GM12878 (cell line): ENCODE measurements around the gene ZNRF3. TPM values are rescaled to one million over a fixed set of nuclear protein-coding genes. Genes with fewer than 3 reads are reported as not detected.

Experiments used
- ATAC-seq: fragments of 200-7000 bp; cut with Tn5 transposase; 3 replicates; pipeline ENCODE4 v1.9.1; 2020; ENCODE audit warnings: mild to moderate bottlenecking, moderate library complexity
- BruUV-seq: library from RNA; stranded (reverse); fragments of 400-500 nt; replicated peaks from 2 replicates; lab custom pipeline; 2021; lab: Mats Ljungman, UMichigan
- CTCF ChIA-PET: fragments of 300-600 bp; sonication (Branson Sonifier 250); formaldehyde crosslinking; extraction: SDS; loops from one replicate; lab custom pipeline; 2021; ENCODE audit warnings: inconsistent platforms; lab: Yijun Ruan, JAX
- POLR2A ChIA-PET: fragments of 350-600 bp; formaldehyde crosslinking; extraction: SDS; loops from one replicate; lab custom pipeline; 2021; ENCODE audit warnings: inconsistent platforms; lab: Charles Lee
- RAD21 ChIA-PET: fragments of 300-600 bp; sonication (Branson Sonifier 250); formaldehyde crosslinking; loops from one replicate; lab custom pipeline; 2023; ENCODE audit warnings: antibody characterized with exemption; ENCODE audit not compliant: unreplicated experiment; lab: Charles Lee
- SMC1A ChIA-PET: fragments of 300-600 bp; sonication (Branson Sonifier 250); formaldehyde crosslinking; loops from one replicate; lab custom pipeline; 2023; ENCODE audit not compliant: unreplicated experiment, uncharacterized antibody; lab: Charles Lee
- DNase-seq: peaks from one replicate; pipeline ENCODE4 v3.0.0-alpha.2; 2011; ENCODE audit warnings: low read depth, low spot score
- FAIRE-seq: peaks from 3 replicates; lab custom pipeline; 2011; peaks lifted over from hg19 to GRCh38; lab: Jason Lieb, UNC
- H2AFZ ChIP-seq: 2 replicates; pipeline ENCODE4 v1.6.0; 2011; ENCODE audit warnings: low read depth, low read length, control low read depth; ENCODE audit not compliant: control insufficient read depth
- H3K27ac ChIP-seq: 2 replicates; pipeline ENCODE4 v1.5.1; 2011; ENCODE audit warnings: control low read depth; ENCODE audit not compliant: control insufficient read depth, insufficient read depth
- H3K27me3 ChIP-seq, 2 experiments: replicated peaks in 1 of 2; 2 replicates each; pipeline versions ENCODE4 v1.6.0 to v1.6.1; 2011; ENCODE audit warnings: low read length in 1 of 2; ENCODE audit not compliant: control insufficient read depth in 2 of 2, insufficient read depth in 2 of 2
- H3K36me3 ChIP-seq, 2 experiments: 2 replicates each; pipeline ENCODE4 v1.5.1; 2011; ENCODE audit warnings: low read length in 1 of 2; ENCODE audit not compliant: control insufficient read depth in 2 of 2, insufficient read depth in 2 of 2
- H3K4me1 ChIP-seq: 2 replicates; pipeline ENCODE4 v1.6.1; 2011; ENCODE audit warnings: mild to moderate bottlenecking, low read length, moderate library complexity, mixed read lengths; ENCODE audit not compliant: control insufficient read depth, insufficient read depth
- H3K4me2 ChIP-seq: 2 replicates; pipeline ENCODE4 v1.6.0; 2011; ENCODE audit warnings: control low read depth; ENCODE audit not compliant: control insufficient read depth, insufficient read depth
- H3K4me3 ChIP-seq: fragments of 200-600 bp; sonication (generic); 2 replicates; pipeline ENCODE4 v1.5.1; 2016
- H3K79me2 ChIP-seq: 2 replicates; pipeline ENCODE4 v1.6.0; 2011; ENCODE audit warnings: low read length; ENCODE audit not compliant: control insufficient read depth, insufficient read depth
- H3K9ac ChIP-seq: 2 replicates; pipeline ENCODE4 v1.8.0; 2011; ENCODE audit warnings: low read length, control low read depth, mixed read lengths; ENCODE audit not compliant: control insufficient read depth, insufficient read depth
- H3K9me3 ChIP-seq: replicated peaks from 3 replicates; pipeline ENCODE4 v1.5.1; 2011; ENCODE audit warnings: mild to moderate bottlenecking, low read length; ENCODE audit not compliant: control insufficient read depth, insufficient read depth
- H4K20me1 ChIP-seq: 2 replicates; pipeline ENCODE4 v1.6.0; 2011; ENCODE audit not compliant: control insufficient read depth, insufficient read depth
- HCFC1 ChIP-seq: fragments of 150-350 bp; IDR thresholded peaks from 2 replicates; pipeline ENCODE4 v1.6.1; 2014; ENCODE audit warnings: low read length
- JUNB ChIP-seq: IDR thresholded peaks from 2 replicates; pipeline ENCODE4 v1.6.1; 2016; ENCODE audit warnings: antibody characterized with exemption, mild to moderate bottlenecking
- LARP7 ChIP-seq: fragments of 450-650 bp; IDR thresholded peaks from 2 replicates; pipeline ENCODE4 v1.6.1; 2017; ENCODE audit warnings: mild to moderate bottlenecking
- SMAD1 ChIP-seq: fragments of 450-650 bp; IDR thresholded peaks from 2 replicates; pipeline ENCODE4 v1.6.1; 2018; ENCODE audit warnings: mild to moderate bottlenecking, low read depth; ENCODE audit not compliant: partially characterized antibody
- SMARCA5 ChIP-seq: fragments of 450-650 bp; IDR thresholded peaks from 2 replicates; pipeline ENCODE4 v1.6.1; 2017; ENCODE audit warnings: mild to moderate bottlenecking
- WGBS: methylation state at CpG from one replicate; pipeline ENCODE4 v1.1.6; 2016; ENCODE audit warnings: low lambda C conversion rate; ENCODE audit not compliant: insufficient replicate concordance, insufficient coverage; ENCODE audit errors: missing lambda C conversion rate; 5-methylcytosine and 5-hydroxymethylcytosine counted together
- in situ Hi-C: fragments of 300-500 bp; cut with MboI; formaldehyde crosslinking; loops from 9 replicates; pipeline ENCODE4 v1.14.3; 2018; ENCODE audit warnings: mixed read lengths
- intact Hi-C: fragments of 100-400 bp; cut with micrococcal nuclease; formaldehyde crosslinking; loops from one replicate; pipeline ENCODE4 v1.14.2; 2022; ENCODE audit not compliant: unreplicated experiment
- polyA plus RNA-seq, 11 experiments: library from polyadenylated mRNA; depleted of rRNA in 4 of 11; unstranded in 6 of 11; stranded (reverse) in 5 of 11; fragments of >200 nt; fragmentation: Nextera tagmentation in 4 of 11; fragmentation: Illumina TruSeq in 1 of 11; extraction: Ambion mirVana in 4 of 11; extraction: Trizol in 1 of 11; gene quantifications; 1 replicate in 1 of 11; 2 replicates in 10 of 11; pipeline versions ENCODE4 v1.2.1 to v1.2.3, GENCODE V29; 2011 to 2016; ENCODE audit warnings: inconsistent platforms in 2 of 11, missing spikeins in 2 of 11, low read depth in 1 of 11
- total RNA-seq, 4 experiments: library from RNA; depleted of rRNA in 3 of 4; stranded (reverse); fragments of >200 nt in 3 of 4; fragmentation: Illumina TruSeq in 1 of 4; extraction: Trizol in 1 of 4; gene quantifications; 2 replicates each; pipeline versions ENCODE4 v1.2.1 to v1.2.3, GENCODE V29; 2013 to 2021

The ZNRF3 gene
- total and polyA plus RNA-seq, 10 of the 15 experiments (the other 5 are each of a cell fraction or from before 2014, with no cell fraction given), result 0.05 to 2.4 (median 0.46) TPM

GRCh38 chr22:29078869-29079207 is 195.5 kb downstream of the ZNRF3 start:
- H3K36me3 ChIP-seq, result no peaks in the 10 kb centered on the region
- POLR2A ChIA-PET, result interaction anchor here (0.6 kb wide), 3 partner anchors 33 to 107 kb away, joined by 3 read pairs; no protein-coding TSS in a partner anchor
- H3K4me3 ChIP-seq, result no peak overlapping the region
- RAD21 ChIA-PET, result interaction anchor here (1.7 kb wide), 1 partner anchor 75 kb away, joined by 4 read pairs; no protein-coding TSS in a partner anchor
- intact Hi-C loops (loop anchor here (5.0 kb wide), 2 partner anchors 73 to 123 kb away; no protein-coding TSS in a partner anchor), in situ Hi-C loops (no loop called here)
- BruUV-seq, result no TSS peak
- no peak overlapping the region for H3K4me2 ChIP-seq
- 0 out of 2 replicates have a peak, but pooled peaks cover 2% of the 10 kb centered on the region for H3K4me1 ChIP-seq
- H3K9ac ChIP-seq, result no peak overlapping the region
- FAIRE-seq (no peak), ATAC-seq (no peak), DNase-seq (no peak)
- CTCF ChIA-PET, result interaction anchor here (0.6 to 3.2 kb wide), 4 partner anchors 26 to 318 kb away, joined by 3 to 14 read pairs (median 4); no protein-coding TSS in a partner anchor
- H3K79me2 ChIP-seq, result no peaks in the 10 kb centered on the region
- H2AFZ ChIP-seq, result no peak overlapping the region
- peaks cover 2 to 9% of the 10 kb centered on the region in 2 experiments; a peak in 3 of 4 replicates for H3K27me3 ChIP-seq
- TF ChIP-seq HCFC1, result no peak
- TF ChIP-seq SMARCA5, result no peak
- no peak for TF ChIP-seq JUNB
- SMC1A ChIA-PET, result interaction anchor here (1.1 to 2.1 kb wide), 3 partner anchors 75 to 231 kb away, joined by 4 to 5 read pairs (median 4); no protein-coding TSS in a partner anchor
- H3K9me3 ChIP-seq, result no peaks in the 10 kb centered on the region
- no peak overlapping the region for H3K27ac ChIP-seq
- H4K20me1 ChIP-seq, result no peaks in the 10 kb centered on the region
- 53% methylated on average over 6 of the region's 6 CpGs for WGBS

- H3K27me3 ChIP-seq, result peaks cover 0 to 4% of the 10 kb centered on the region in 2 experiments; a peak in 2 of 4 replicates
- no peaks in the 10 kb centered on the region for H4K20me1 ChIP-seq
- no peaks in the 10 kb centered on the region for H3K79me2 ChIP-seq
- BruUV-seq, result no TSS peak
- no peak overlapping the region for H2AFZ ChIP-seq
- no peak overlapping the region for H3K4me2 ChIP-seq
- no peaks in the 10 kb centered on the region for H3K36me3 ChIP-seq
- DNase-seq (no peak), FAIRE-seq (no peak)
- ChIA-PET CTCF (interaction anchor here (0.7 to 3.2 kb wide), 2 partner anchors 75 to 318 kb away, joined by 3 to 14 read pairs; no protein-coding TSS in a partner anchor), SMC1A (interaction anchor here (1.1 to 1.5 kb wide), 3 partner anchors 12 to 74 kb away, joined by 4 to 5 read pairs (median 5); no protein-coding TSS in a partner anchor), POLR2A (interaction anchor here (0.6 kb wide), 1 partner anchor 32 kb away, joined by 3 read pairs; no protein-coding TSS in a partner anchor), RAD21 (no interaction called here)
- H3K9ac ChIP-seq, result no peak overlapping the region
- no peak overlapping the region for H3K4me3 ChIP-seq
- intact Hi-C loops (loop anchor here (5.0 kb wide), 2 partner anchors 73 to 123 kb away; no protein-coding TSS in a partner anchor), in situ Hi-C loops (no loop called here)
- H3K4me1 ChIP-seq, result 0 out of 2 replicates have a peak, but pooled peaks cover 3% of the 10 kb centered on the region
- WGBS, result 50% methylated on average over 8 of the region's 8 CpGs
- H3K9me3 ChIP-seq, result no peaks in the 10 kb centered on the region
- TF ChIP-seq LARP7 (no peak), SMAD1 (peak; percentile 28)
- TF ChIP-seq, all 136 proteins: peak for 1
- no peak overlapping the region for H3K27ac ChIP-seq
- ATAC-seq, result no peak
Measured at GRCh38 chr22:29079218-29079901, 196.0 kb downstream of the ZNRF3 start.
